A549 treated with GW870086 at 1 μM for 4 hours (cell line): Measurements from ENCODE around the gene DGKI. TPM values are rescaled to one million over a fixed set of nuclear protein-coding genes. Genes with fewer than 3 reads are reported as not detected.

ENCODE experiments used
- total RNA-seq: library from RNA; stranded (reverse); fragments of 200-300 nt; extraction: Qiagen RNA extraction; gene quantifications from 5 replicates; pipeline ENCODE4 v1.2.3, GENCODE V29; 2022; ENCODE audit warnings: low read depth

Gene DGKI
- total RNA-seq: 0.22 to 0.33 TPM (median 0.25 TPM) in 4 of 5 replicates, not detected in the other

GRCh38 chr7:137846827-137847567 is at the start of gene DGKI:
DGKI (minus strand) TSS chr7:137846974.

GRCh38 chr7:137343281-137343841 is 503.4 kb downstream of the DGKI start, which contains the start of gene PTN:
PTN (minus strand) TSS chr7:137343733; CDS start chr7:137254973, 88,760 bp downstream.

Other genes with a start within 250 kb of the DGKI start
- 25.1 to 36.5 TPM (median 33.4 TPM) in 5 replicates for gene CREB3L2, start 155.1 kb upstream of the DGKI start, total RNA-seq
- 0.18 to 0.23 TPM in 2 of 5 replicates, not detected in the others for gene AKR1D1, start 229.5 kb upstream of the DGKI start, total RNA-seq